H1 (cell line): Measurements from ENCODE around the gene HHAT. TPM values are rescaled to one million over a fixed set of nuclear protein-coding genes. Genes with fewer than 3 reads are reported as not detected.
A peak's percentile ranks its signal among the peaks of the same experiment; 100 is the strongest.

Experiments used
- CTCF ChIA-PET: fragments of 300-600 bp; sonication (Branson Sonifier 250); formaldehyde crosslinking; loops from one replicate; lab custom pipeline; 2021; ENCODE audit not compliant: partially characterized antibody; lab: Charles Lee
- POLR2A ChIA-PET: fragments of 300-600 bp; sonication (Branson Sonifier 250); formaldehyde crosslinking; loops from one replicate; lab custom pipeline; 2021; ENCODE audit warnings: inconsistent platforms; ENCODE audit not compliant: partially characterized antibody; lab: Charles Lee
- DNase-seq, 2 experiments: peaks; one replicate each; pipeline versions ENCODE4 v3.0.0 to v3.0.0-alpha.2; 2010 to 2022; ENCODE audit warnings: low spot score in 2 of 2, low read depth in 1 of 2, mixed read lengths in 1 of 2
- FAIRE-seq: peaks from 2 replicates; lab custom pipeline; 2011; peaks lifted over from hg19 to GRCh38; lab: Jason Lieb, UNC
- H2AFZ ChIP-seq: 2 replicates; pipeline ENCODE4 v1.8.1; 2012; ENCODE audit warnings: low read length, inconsistent platforms
- H2AK5ac ChIP-seq: 2 replicates; pipeline ENCODE4 v1.6.1; 2013; ENCODE audit warnings: low read depth, low read length
- H2BK120ac ChIP-seq: replicated peaks from 2 replicates; pipeline ENCODE3; 2013; ENCODE audit warnings: low read depth, low read length, inconsistent platforms
- H2BK12ac ChIP-seq: 2 replicates; pipeline ENCODE4 v1.6.1; 2013; ENCODE audit warnings: low read depth, low read length
- H2BK15ac ChIP-seq: 2 replicates; pipeline ENCODE4 v1.6.1; 2013; ENCODE audit warnings: low read length
- H2BK20ac ChIP-seq: 2 replicates; pipeline ENCODE4 v1.6.1; 2013; ENCODE audit warnings: low read length
- H2BK5ac ChIP-seq: 2 replicates; pipeline ENCODE4 v1.6.1; 2013; ENCODE audit warnings: low read depth, low read length
- H3K14ac ChIP-seq: 2 replicates; pipeline ENCODE4 v1.6.1; 2013; ENCODE audit warnings: inconsistent platforms; ENCODE audit not compliant: insufficient read length
- H3K18ac ChIP-seq: 2 replicates; pipeline ENCODE4 v1.6.1; 2013; ENCODE audit warnings: low read length; ENCODE audit errors: extremely low read depth
- H3K23ac ChIP-seq: 2 replicates; pipeline ENCODE4 v1.6.1; 2013; ENCODE audit warnings: inconsistent platforms; ENCODE audit not compliant: insufficient read length
- H3K23me2 ChIP-seq: 2 replicates; pipeline ENCODE4 v1.6.1; 2013; ENCODE audit warnings: low read depth, low read length
- H3K27ac ChIP-seq: 2 replicates; pipeline ENCODE4 v1.6.1; 2011; ENCODE audit warnings: low read depth, low read length, inconsistent platforms
- H3K27me3 ChIP-seq, 4 experiments: replicated peaks in 1 of 4; 1 replicate in 1 of 4; 2 replicates in 3 of 4; pipeline versions ENCODE4 v1.6.1 to v1.8.1; 2011 to 2013; ENCODE audit warnings: low read length in 3 of 4, mild to moderate bottlenecking in 3 of 4, inconsistent platforms in 2 of 4, mixed read lengths in 2 of 4, moderate library complexity in 1 of 4; ENCODE audit not compliant: control insufficient read depth in 3 of 4, insufficient read depth in 3 of 4; ENCODE audit errors: extremely low read depth in 1 of 4
- H3K36me3 ChIP-seq, 4 experiments: 2 replicates each; pipeline versions ENCODE4 v1.6.1 to v1.8.1; 2011 to 2013; ENCODE audit warnings: mild to moderate bottlenecking in 4 of 4, low read length in 3 of 4, moderate library complexity in 2 of 4, control low read depth in 1 of 4, inconsistent platforms in 1 of 4; ENCODE audit not compliant: insufficient read depth in 4 of 4, control insufficient read depth in 2 of 4
- H3K4ac ChIP-seq: replicated peaks from 2 replicates; pipeline ENCODE3; 2013; ENCODE audit warnings: low read length, low read depth, mixed read lengths, inconsistent platforms; ENCODE audit not compliant: insufficient read length
- H3K4me1 ChIP-seq, 4 experiments: replicated peaks in 1 of 4; 1 replicate in 1 of 4; 2 replicates in 3 of 4; pipeline versions ENCODE4 v1.6.1 to v1.8.1; 2011 to 2013; ENCODE audit warnings: low read length in 3 of 4, inconsistent platforms in 2 of 4, mixed read lengths in 1 of 4; ENCODE audit not compliant: insufficient read depth in 4 of 4, control insufficient read depth in 3 of 4
- H3K4me2 ChIP-seq, 2 experiments: 2 replicates each; pipeline versions ENCODE4 v1.6.1 to v1.8.1; 2011 to 2013; ENCODE audit warnings: low read depth in 2 of 2, low read length in 2 of 2, control low read depth in 1 of 2, inconsistent platforms in 1 of 2, mild to moderate bottlenecking in 1 of 2; ENCODE audit not compliant: insufficient read depth in 1 of 2
- H3K4me3 ChIP-seq, 4 experiments: fragments of 200-600, 300-600 bp in 1 of 4; sonication (generic), shearing (Covaris generic), sonication (Bioruptor Twin) in 1 of 4; 2 replicates each; pipeline versions ENCODE4 v1.5.1 to v1.8.1; 2011 to 2016; ENCODE audit warnings: low read length in 4 of 4, low read depth in 3 of 4, control low read depth in 2 of 4, inconsistent platforms in 2 of 4, mild to moderate bottlenecking in 2 of 4, mixed read lengths in 1 of 4, moderate library complexity in 1 of 4; ENCODE audit not compliant: insufficient read depth in 2 of 4; ENCODE audit errors: extremely low read depth in 1 of 4
- H3K56ac ChIP-seq: replicated peaks from 2 replicates; pipeline ENCODE3; 2013; ENCODE audit warnings: low read depth, mild to moderate bottlenecking, mixed read lengths, low read length, inconsistent platforms; ENCODE audit not compliant: insufficient read length
- H3K79me1 ChIP-seq: 2 replicates; pipeline ENCODE4 v1.6.1; 2013; ENCODE audit warnings: low read depth, low read length, control low read depth
- H3K79me2 ChIP-seq, 2 experiments: 2 replicates each; pipeline versions ENCODE4 v1.6.1 to v1.8.1; 2012 to 2013; ENCODE audit warnings: low read length in 2 of 2, mild to moderate bottlenecking in 2 of 2, inconsistent platforms in 1 of 2; ENCODE audit not compliant: insufficient read depth in 2 of 2, control insufficient read depth in 1 of 2
- H3K9ac ChIP-seq, 4 experiments: replicated peaks in 1 of 4; 1 replicate in 1 of 4; 2 replicates in 3 of 4; pipeline versions ENCODE4 v1.6.1 to v1.8.1; 2011 to 2013; ENCODE audit warnings: low read depth in 3 of 4, low read length in 3 of 4, control low read depth in 2 of 4, mild to moderate bottlenecking in 2 of 4, moderate library complexity in 2 of 4, inconsistent platforms in 1 of 4; ENCODE audit errors: extremely low read depth in 1 of 4
- H3K9me3 ChIP-seq, 2 experiments: 2 replicates each; pipeline versions ENCODE4 v1.6.1 to v1.8.1; 2012 to 2013; ENCODE audit warnings: mild to moderate bottlenecking in 2 of 2, moderate library complexity in 2 of 2, control low read depth in 1 of 2, inconsistent platforms in 1 of 2, low read depth in 1 of 2, low read length in 1 of 2, mixed read lengths in 1 of 2; ENCODE audit not compliant: insufficient read depth in 2 of 2
- H4K20me1 ChIP-seq, 2 experiments: replicated peaks in 1 of 2; 2 replicates each; pipeline versions ENCODE3 to v1.8.1; 2011 to 2013; ENCODE audit warnings: inconsistent platforms in 2 of 2, low read length in 2 of 2, mild to moderate bottlenecking in 1 of 2; ENCODE audit not compliant: insufficient read depth in 2 of 2, control insufficient read depth in 1 of 2
- H4K5ac ChIP-seq: 2 replicates; pipeline ENCODE4 v1.6.1; 2013; ENCODE audit warnings: low read length, low read depth, mixed read lengths, inconsistent platforms; ENCODE audit not compliant: insufficient read length
- H4K8ac ChIP-seq: 2 replicates; pipeline ENCODE4 v1.8.0; 2013; ENCODE audit warnings: mild to moderate bottlenecking, moderate library complexity, low read length, inconsistent platforms; ENCODE audit not compliant: insufficient read depth; ENCODE audit errors: extremely low read depth
- H4K91ac ChIP-seq: replicated peaks from 2 replicates; pipeline ENCODE3; 2013; ENCODE audit warnings: low read length, mixed read lengths, inconsistent platforms; ENCODE audit not compliant: insufficient read length
- ASH2L ChIP-seq: fragments of 200-600, 300-600 bp; sonication (generic); IDR thresholded peaks from one replicate; pipeline ENCODE4 v1.7.1; 2017; ENCODE audit warnings: low read length
- BACH1 ChIP-seq: IDR thresholded peaks from 2 replicates; pipeline ENCODE4 v1.6.1; 2012; ENCODE audit warnings: low read length, improper control_type of control experiment
- CTCF ChIP-seq, 3 experiments: IDR thresholded peaks; 1 replicate in 2 of 3; 2 replicates in 1 of 3; pipeline versions ENCODE4 v1.5.1 to v1.6.1; 2011; ENCODE audit warnings: low read length in 3 of 3, mild to moderate bottlenecking in 3 of 3, inconsistent platforms in 2 of 3, low read depth in 1 of 3, moderate library complexity in 1 of 3; ENCODE audit not compliant: insufficient read depth in 1 of 3; ENCODE audit errors: control extremely low read depth in 1 of 3
- EGR1 ChIP-seq: IDR thresholded peaks from 2 replicates; pipeline ENCODE4 v1.6.1; 2011; ENCODE audit warnings: low read depth, low read length, borderline replicate concordance
- MAX ChIP-seq: IDR thresholded peaks from 2 replicates; pipeline ENCODE4 v1.6.1; 2012; ENCODE audit warnings: inconsistent platforms
- SIN3A ChIP-seq, 2 experiments: IDR thresholded peaks in 1 of 2; conservative IDR thresholded peaks in 1 of 2; 2 replicates each; pipeline ENCODE4 v1.6.1; 2011 to 2012; ENCODE audit warnings: low read length in 2 of 2, improper control_type of control experiment in 1 of 2, low read depth in 1 of 2, mild to moderate bottlenecking in 1 of 2
- SP2 ChIP-seq: IDR thresholded peaks from 2 replicates; pipeline ENCODE4 v1.6.1; 2012; ENCODE audit warnings: mild to moderate bottlenecking, low read length, inconsistent platforms
- TBP ChIP-seq: IDR thresholded peaks from 2 replicates; pipeline ENCODE4 v1.6.1; 2011; ENCODE audit warnings: low read depth, low read length, improper control_type of control experiment
- TEAD4 ChIP-seq: IDR thresholded peaks from 2 replicates; pipeline ENCODE4 v1.6.1; 2012; ENCODE audit warnings: low read depth, low read length, inconsistent platforms, mixed read lengths
- WGBS, 2 experiments: shearing (Covaris generic) in 1 of 2; methylation state at CpG; one replicate each; pipeline versions ENCODE4 v1.1.6 to v1.1.7; 2013 to 2015; ENCODE audit warnings: low lambda C conversion rate in 2 of 2, mixed read lengths in 2 of 2, inconsistent platforms in 1 of 2, low coverage in 1 of 2, missing lambda C conversion rate in 1 of 2; ENCODE audit not compliant: insufficient replicate concordance in 2 of 2, insufficient coverage in 1 of 2, insufficient read length in 1 of 2; ENCODE audit errors: extremely low coverage in 1 of 2, missing lambda C conversion rate in 1 of 2; 5-methylcytosine and 5-hydroxymethylcytosine counted together
- polyA plus RNA-seq, 7 experiments: library from polyadenylated mRNA; depleted of rRNA in 3 of 7; stranded (reverse) in 5 of 7; unstranded in 2 of 7; fragments of >200 nt in 5 of 7; fragments of 200-250 nt in 2 of 7; gene quantifications; 1 replicate in 5 of 7; 2 replicates in 1 of 7; 4 replicates in 1 of 7; pipeline versions ENCODE4 v1.2.1 to v1.2.3, GENCODE V29; 2011 to 2013; ENCODE audit warnings: missing spikeins in 2 of 7, mixed read lengths in 2 of 7
- total RNA-seq: library from RNA; stranded (reverse); fragmentation: NEBNext Ultra II Directional; extraction: Animal tissue kit (Norgen Biotek cat#: 25700); gene quantifications from 2 replicates; pipeline ENCODE4 v1.2.1, GENCODE V29; 2021

Gene HHAT
- total and polyA plus RNA-seq, 2 of the 8 experiments (the other 6 are each of a cell fraction or from before 2014, with no cell fraction given) = 0.15 to 0.51 TPM

GRCh38 chr1:210292231-210292871 lies 36.4 kb upstream of the HHAT start:
- Histone ChIP-seq H2AK5ac (no peak overlapping the region), H3K4me2 (peak overlapping the region; percentile 65 to 79), H2BK5ac (peak overlapping the region; percentile 11; the same call in 1 of the 2 replicates), H3K56ac (no peak overlapping the region), H3K36me3 (no peaks in the 10 kb centered on the region), H2BK15ac (peak overlapping the region; percentile 23; the same call in 1 of the 2 replicates), H3K79me1 (no peaks in the 10 kb centered on the region), H3K4ac (no peak overlapping the region), H3K9ac (peak overlapping the region in 2 of 4 experiments; percentile 25 to 26; a peak in 2 of 7 replicates), H3K4me3 (peak overlapping the region; percentile 42 to 68 (median 50)), H3K4me1 (peaks cover 0 to 13% (median 6%) of the 10 kb centered on the region in 4 experiments; a peak in 5 of 7 replicates), H2AFZ (0 out of 2 replicates have a peak overlapping the region, but pooled peaks have one; percentile 11), H3K27ac (no peak overlapping the region), H4K20me1 (no peaks in the 10 kb centered on the region), H3K23me2 (peaks cover 6% of the 10 kb centered on the region; the same call in 1 of the 2 replicates), H2BK120ac (no peak overlapping the region), H2BK20ac (no peak overlapping the region), H4K91ac (no peak overlapping the region), H3K9me3 (no peaks in the 10 kb centered on the region), H3K18ac (peak overlapping the region; percentile 73; the same call in 1 of the 2 replicates), H2BK12ac (no peak overlapping the region), H4K5ac (peak overlapping the region; percentile 59), H3K14ac (no peak overlapping the region), H3K79me2 (no peaks in the 10 kb centered on the region), H3K23ac (no peak overlapping the region), H4K8ac (peak overlapping the region; percentile 85), H3K27me3 (peaks cover 0 to 13% (median 9%) of the 10 kb centered on the region in 4 experiments; a peak in 4 of 7 replicates)
- 5% methylated on average over 23 of the region's 56 CpGs; no CpG with 5 or more reads in 1 of the 2 experiments for whole genome bisulfite sequencing, 2 experiments
- DNase-seq (peak in 1 of 2 experiments; percentile 89), FAIRE-seq (no peak)
- ChIA-PET POLR2A (interaction anchor here (1.2 to 5.4 kb wide), 6 partner anchors 10 to 82 kb away, joined by 3 to 39 read pairs (median 8); no protein-coding TSS in a partner anchor), CTCF (interaction anchor here (0.6 to 4.5 kb wide), 21 partner anchors 10 to 423 kb away, joined by 3 to 25 read pairs (median 6); no protein-coding TSS in a partner anchor)
- TF ChIP-seq MAX = peak; percentile 93
- TF ChIP-seq CTCF (IDR thresholded peaks at IDR 0.05; ENCODE audit: control extremely low read depth in 1 of 3, insufficient read depth in 1 of 3, low read depth in 1 of 3, low read length in 3 of 3) = peak; percentile 37 to 75 (median 55)
- peak; percentile 82 for TF ChIP-seq ASH2L
- no peak for TF ChIP-seq SP2
- TF ChIP-seq BACH1 = no peak
- TF ChIP-seq SIN3A (conservative IDR thresholded peaks at IDR 0.05 in 1 of 2, IDR thresholded peaks at IDR 0.05 in 1 of 2; ENCODE audit: low read depth in 1 of 2, low read length in 2 of 2) = no peak; a peak in 1 of 4 replicates
- no peak for TF ChIP-seq TEAD4
- peak; percentile 80; the same call in 1 of the 2 replicates for TF ChIP-seq EGR1
- peak; percentile 15; the same call in 1 of the 2 replicates for TF ChIP-seq TBP
